HEK293 (cell line): ENCODE measurements around the gene ATP8A2.

Experiments used
- CTCF ChIP-seq: fragments of 450-650 bp; formaldehyde crosslinking; IDR thresholded peaks from 2 replicates; pipeline ENCODE4 v1.5.1; 2016; ENCODE audit warnings: missing biosample characterization, missing genetic modification characterization
- RBAK ChIP-seq: fragments of 450-650 bp; formaldehyde crosslinking; IDR thresholded peaks from 2 replicates; pipeline ENCODE4 v1.5.1; 2016; ENCODE audit warnings: missing biosample characterization, missing genetic modification characterization
- REST ChIP-seq: fragments of 450-650 bp; formaldehyde crosslinking; IDR thresholded peaks from 2 replicates; pipeline ENCODE4 v1.5.1; 2016; ENCODE audit warnings: missing biosample characterization, missing genetic modification characterization
- ZBTB17 ChIP-seq: fragments of 450-650 bp; formaldehyde crosslinking; IDR thresholded peaks from 2 replicates; pipeline ENCODE4 v1.5.1; 2016; ENCODE audit warnings: missing biosample characterization, missing genetic modification characterization
- ZBTB44 ChIP-seq: fragments of 450-650 bp; IDR thresholded peaks from 2 replicates; pipeline ENCODE4 v1.5.1; 2018; ENCODE audit warnings: missing biosample characterization, mild to moderate bottlenecking, missing genetic modification characterization
- ZFP37 ChIP-seq: fragments of 450-650 bp; formaldehyde crosslinking; IDR thresholded peaks from 2 replicates; pipeline ENCODE4 v1.5.1; 2016; ENCODE audit warnings: missing biosample characterization, missing genetic modification characterization
- ZNF214 ChIP-seq: fragments of 450-650 bp; formaldehyde crosslinking; IDR thresholded peaks from 2 replicates; pipeline ENCODE4 v1.5.1; 2017; ENCODE audit warnings: missing biosample characterization, mild to moderate bottlenecking, missing genetic modification characterization, borderline replicate concordance
- ZNF324 ChIP-seq: fragments of 450-650 bp; formaldehyde crosslinking; IDR thresholded peaks from 2 replicates; pipeline ENCODE4 v1.5.1; 2016; ENCODE audit warnings: missing biosample characterization, missing genetic modification characterization
- ZNF398 ChIP-seq: fragments of 450-650 bp; formaldehyde crosslinking; IDR thresholded peaks from 2 replicates; pipeline ENCODE4 v1.5.1; 2017; ENCODE audit warnings: missing biosample characterization, missing genetic modification characterization
- ZNF416 ChIP-seq: fragments of 450-650 bp; formaldehyde crosslinking; IDR thresholded peaks from 2 replicates; pipeline ENCODE4 v1.5.1; 2016; ENCODE audit warnings: missing biosample characterization, missing genetic modification characterization
- ZNF791 ChIP-seq: fragments of 450-650 bp; formaldehyde crosslinking; IDR thresholded peaks from 2 replicates; pipeline ENCODE4 v1.5.1; 2016; ENCODE audit warnings: missing biosample characterization, missing genetic modification characterization

- TF ChIP-seq CTCF (tag by site-specific recombination): no peak
- no peak for TF ChIP-seq ZNF214
- no peak for TF ChIP-seq ZNF416
- no peak for TF ChIP-seq ZNF791 (tag by site-specific recombination)
- no peak for TF ChIP-seq ZNF398
- TF ChIP-seq ZBTB44 (tag by site-specific recombination): no peak
- TF ChIP-seq ZBTB17: no peak
- no peak for TF ChIP-seq REST
- TF ChIP-seq ZFP37 (tag by site-specific recombination): no peak
- TF ChIP-seq ZNF324 (tag by site-specific recombination): no peak
- TF ChIP-seq RBAK (tag by site-specific recombination): no peak
These were observed 17.4 kb upstream of the ATP8A2 start for GRCh38 chr13:25354377-25354776.
